Right ventricle myocardium superior (tissue), 1 donor: ENCODE results near the gene NAA10. TPM values are rescaled to one million over a fixed set of nuclear protein-coding genes. Genes with fewer than 3 reads are reported as not detected.

Experiments
- ATAC-seq: fragments of 200-7000 bp; cut with Tn5 transposase; one replicate; pipeline ENCODE4 v1.9.1; 2020; ENCODE audit warnings: mild to moderate bottlenecking; ENCODE audit not compliant: poor library complexity
- DNase-seq: peaks from one replicate; pipeline ENCODE4 v3.0.0-alpha.2; 2020
- intact Hi-C: fragments of 100-400 bp; cut with DNase I; formaldehyde crosslinking; loops from one replicate; pipeline ENCODE4 v1.11.2; 2022
- total RNA-seq: library from RNA; stranded (reverse); fragmentation: NEBNext Ultra II Directional; extraction: Animal tissue kit (Norgen Biotek cat#: 25700); gene quantifications from one replicate; pipeline ENCODE4 v1.2.1, GENCODE V29; 2021
- donor health status: DM: no; HTN: yes; CAD: no; lungs with severe emphysema.

NAA10 gene
- total RNA-seq, 1 donor from 2014 or later: 70.4 TPM

DNA sequence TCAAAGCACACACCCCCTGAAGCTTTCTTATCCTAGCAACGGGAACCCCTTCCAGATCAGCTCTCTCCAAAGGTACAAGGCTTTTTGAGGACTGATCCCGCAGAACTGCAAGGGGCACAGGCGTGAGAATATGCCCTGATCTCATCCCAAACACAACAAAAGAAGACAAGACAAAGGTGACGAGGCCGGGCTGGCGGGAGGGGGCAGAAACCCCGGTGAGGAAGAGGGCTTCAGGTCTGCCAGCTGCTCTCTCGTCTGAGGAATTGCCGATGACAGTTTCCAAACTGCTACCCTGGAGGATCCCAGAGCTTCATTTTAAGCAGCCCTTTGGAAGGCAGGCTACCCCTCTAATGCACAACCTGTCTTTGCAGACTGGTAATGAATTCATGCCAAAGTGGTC, 33.4 kb upstream of the NAA10 start:
- no peak for DNase-seq
- no peak for ATAC-seq

DNA sequence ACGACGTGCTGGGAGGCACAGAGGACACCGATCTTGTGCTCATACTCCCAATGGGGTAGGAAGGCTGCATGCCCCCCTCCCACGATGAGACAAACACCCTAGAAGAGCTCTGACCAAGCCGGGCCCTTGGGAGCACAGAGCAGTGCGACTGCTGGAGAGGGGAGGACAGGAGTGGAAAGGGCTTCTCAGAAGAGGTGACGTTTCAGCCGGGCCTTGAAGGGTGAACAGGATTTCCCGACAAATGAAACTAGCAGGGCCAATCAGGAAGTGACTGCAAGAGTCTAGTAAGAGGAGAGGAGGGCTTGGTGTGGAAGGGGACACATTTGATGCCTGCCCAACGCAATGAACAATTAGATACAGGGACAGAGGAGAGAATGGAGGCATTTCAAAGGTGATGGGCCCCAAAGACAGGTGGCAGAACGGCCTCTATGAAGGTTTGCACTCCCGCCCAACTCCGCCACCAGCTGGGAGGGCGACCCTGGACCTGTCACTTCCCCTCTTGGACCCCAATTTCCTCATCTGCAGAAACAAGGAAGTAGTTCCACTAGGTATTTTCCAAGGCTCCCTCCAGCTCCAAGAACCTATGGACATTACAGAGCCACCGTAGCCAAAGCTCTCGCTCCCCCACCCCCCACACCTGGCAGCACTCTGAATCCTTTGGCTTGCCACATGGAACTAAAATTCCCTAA, 32.8 kb upstream of the NAA10 start:
- no peak for DNase-seq
- intact Hi-C loops: no loop called here
- no peak for ATAC-seq

More for the DNA sequence above, 33.4 kb upstream of the NAA10 start:
- intact Hi-C loops: no loop called here

DNA sequence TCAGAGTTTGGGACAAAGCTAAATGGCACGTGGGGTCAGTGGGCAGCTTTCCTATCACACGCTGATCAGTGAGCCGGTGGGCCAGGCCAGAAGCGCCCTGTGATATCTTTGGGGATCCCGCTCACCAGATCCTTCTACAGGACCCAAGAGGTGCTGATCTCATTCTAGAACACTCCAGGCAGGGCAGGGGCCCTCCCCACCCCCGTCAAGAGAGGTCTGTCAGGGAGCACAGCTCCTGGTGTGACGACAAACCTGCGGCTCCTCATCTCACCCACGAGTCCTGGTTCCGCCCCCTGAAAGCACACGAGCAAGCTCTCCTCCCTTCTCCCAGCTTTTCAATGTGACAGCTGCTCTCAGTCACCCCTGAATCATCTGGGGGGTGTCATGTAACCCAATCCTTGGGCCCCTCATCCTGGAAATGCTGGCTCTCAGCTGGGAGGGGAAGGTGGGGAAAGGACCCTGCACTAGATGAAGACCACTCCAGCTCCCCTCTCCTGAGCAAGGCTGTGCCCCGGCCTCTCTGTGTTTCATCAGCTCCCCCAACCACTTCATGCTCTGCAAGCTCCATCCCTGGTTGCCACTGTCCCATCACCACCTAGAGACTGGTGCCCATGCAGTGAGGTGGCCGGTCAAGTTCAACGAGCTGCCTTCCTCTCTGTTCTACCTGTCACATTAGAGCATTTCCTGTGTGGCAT, 32.2 kb upstream of the NAA10 start:
- intact Hi-C loops: no loop called here
- no peak for DNase-seq
- ATAC-seq: no peak

DNA sequence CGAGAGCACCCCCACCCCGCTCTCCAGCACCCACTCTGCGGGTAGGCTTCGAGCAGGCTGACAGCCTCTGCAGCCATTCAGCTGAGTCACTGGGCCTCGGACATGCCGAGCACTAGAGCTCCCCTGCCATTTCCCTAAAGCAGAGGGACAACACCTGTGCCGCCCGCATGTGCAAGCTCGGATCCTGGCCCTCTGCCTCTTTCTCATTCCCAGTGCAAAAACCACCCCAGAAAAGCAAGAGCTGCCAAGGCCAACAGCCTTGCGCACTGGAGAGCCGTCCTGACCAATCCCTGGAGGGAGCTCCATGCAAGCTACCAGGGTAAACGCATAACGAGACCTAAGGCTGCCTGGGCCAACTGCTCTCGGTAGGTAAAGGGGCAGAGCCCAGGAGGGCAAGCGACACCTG, 31.4 kb upstream of the NAA10 start:
- intact Hi-C loops: no loop called here
- ATAC-seq (peak; percentile 9), DNase-seq (peak; percentile 51)

DNA sequence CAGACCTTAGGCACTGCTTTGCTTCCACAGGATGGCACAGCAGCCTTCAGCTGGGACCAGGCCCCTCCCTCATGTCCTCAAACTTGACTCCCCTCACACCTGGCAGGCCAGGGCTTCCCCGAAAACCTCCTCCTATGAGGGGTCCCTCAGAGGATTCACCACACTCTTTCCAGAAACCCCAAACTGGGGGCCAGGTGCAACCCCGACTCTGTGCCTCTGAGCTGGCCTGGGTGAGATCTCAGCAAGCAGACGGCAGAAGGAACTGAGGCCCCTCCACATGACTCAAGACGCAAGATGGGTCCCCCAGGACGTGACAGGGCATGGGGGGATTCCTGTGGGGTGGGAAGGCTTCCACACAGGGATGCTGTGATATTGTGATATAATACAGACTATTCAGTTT, 30.6 kb upstream of the NAA10 start:
- ATAC-seq (no peak), DNase-seq (no peak)
- intact Hi-C loops: no loop called here

DNA sequence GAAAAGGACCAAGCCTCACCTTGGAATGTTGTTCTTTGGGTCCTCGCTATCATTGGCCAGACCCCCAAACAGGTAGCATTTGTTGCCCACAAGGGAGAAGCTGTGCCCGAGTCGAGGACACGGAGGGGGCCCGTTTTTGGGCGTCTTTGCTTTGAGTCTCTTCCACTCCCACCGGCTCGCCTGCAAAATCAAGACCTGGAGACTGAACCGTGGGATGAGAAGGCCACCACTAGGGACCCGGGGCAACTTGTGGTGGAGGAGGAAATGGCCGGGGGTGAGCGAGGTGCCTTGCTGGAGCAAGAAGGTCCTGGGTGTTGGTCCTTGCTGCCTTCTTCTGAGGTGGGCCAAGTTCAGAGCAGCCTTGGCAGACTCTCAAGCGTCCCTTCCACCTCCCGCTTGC, 29.3 kb upstream of the NAA10 start:
- no peak for ATAC-seq
- DNase-seq: no peak
- intact Hi-C loops: no loop called here

DNA sequence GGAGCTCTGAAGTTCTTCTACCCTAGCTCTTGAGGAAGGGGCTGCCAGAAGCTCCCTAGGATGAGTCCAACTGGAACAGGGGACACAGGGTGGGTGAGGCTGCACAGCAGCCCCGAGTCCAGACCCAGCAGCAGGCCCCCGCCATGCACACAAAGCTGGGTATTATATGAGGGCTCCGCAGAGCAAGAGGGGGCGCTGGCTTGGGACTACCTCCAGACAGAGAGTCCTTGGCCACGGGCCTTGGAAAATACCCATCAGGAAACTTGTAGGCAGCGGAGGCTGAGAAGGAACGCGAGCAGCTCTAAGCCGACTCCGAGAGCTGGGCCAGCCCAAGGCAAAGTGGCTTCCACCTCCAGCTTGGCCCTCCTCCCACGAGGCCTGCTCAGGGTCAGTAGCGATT, 28.7 kb upstream of the NAA10 start:
- DNase-seq: no peak
- intact Hi-C loops: no loop called here
- ATAC-seq: no peak

DNA sequence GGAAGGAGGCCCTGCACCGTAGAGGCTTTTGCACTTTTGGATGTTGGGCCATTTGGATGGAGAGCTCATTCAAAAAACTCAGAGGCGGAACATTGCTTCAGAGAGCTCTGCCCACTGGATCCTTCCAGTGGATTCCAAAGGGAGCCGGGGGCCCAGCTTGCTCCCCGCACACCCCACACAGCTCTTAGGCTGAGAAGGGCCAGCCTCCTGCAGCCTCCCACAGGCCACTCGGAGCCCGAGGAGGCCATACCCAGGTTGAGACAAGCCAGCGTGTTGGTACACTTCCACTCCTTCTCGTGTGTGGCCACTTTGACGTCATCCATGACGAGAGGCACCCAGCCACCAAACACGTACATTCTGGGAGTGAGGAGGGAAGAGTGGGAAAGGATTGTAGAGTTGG, 26.5 kb upstream of the NAA10 start:
- ATAC-seq (no peak), DNase-seq (no peak)
- intact Hi-C loops: no loop called here

DNA sequence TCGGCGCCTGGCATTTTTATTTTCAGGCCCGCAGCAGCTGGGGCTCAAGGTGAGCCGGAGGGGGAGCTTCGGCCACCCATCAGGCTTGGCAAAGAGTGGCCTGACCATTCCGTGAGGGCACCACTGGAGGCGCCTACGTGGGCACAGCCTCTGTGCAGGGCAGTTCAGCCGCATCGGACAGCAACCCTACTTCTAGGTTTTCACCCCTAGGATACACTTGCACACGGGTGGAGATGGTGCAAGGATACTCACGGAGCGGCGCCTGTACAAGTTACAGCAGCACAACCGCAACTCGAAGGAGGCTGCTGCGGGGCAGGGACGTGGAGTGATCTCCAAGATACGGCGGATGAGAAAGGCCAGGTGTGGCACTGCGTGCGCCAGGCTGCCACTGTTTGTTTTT, 25.9 kb upstream of the NAA10 start:
- DNase-seq (no peak), ATAC-seq (no peak)
- intact Hi-C loops: no loop called here

DNA sequence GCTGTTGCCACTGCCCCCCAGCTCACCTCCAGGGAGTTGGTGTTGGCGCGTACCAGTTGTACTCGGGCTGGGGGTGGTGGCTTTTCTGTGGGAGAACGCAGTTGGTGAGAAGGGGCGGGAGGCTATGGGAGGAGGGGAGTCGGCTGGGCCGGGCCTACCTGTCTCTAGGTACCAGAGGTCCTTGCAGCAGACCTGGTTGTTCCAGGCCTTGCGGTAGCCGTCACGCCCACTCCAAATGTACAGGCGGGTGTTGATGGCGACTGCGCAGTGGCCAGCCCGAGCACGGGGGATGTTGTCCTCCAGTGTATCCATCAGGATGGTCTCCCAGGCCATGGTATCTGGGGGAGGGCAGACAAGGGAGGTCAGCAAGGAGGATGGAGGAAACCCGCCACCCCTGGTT, 25.2 kb upstream of the NAA10 start:
- no peak for DNase-seq
- intact Hi-C loops: no loop called here
- no peak for ATAC-seq

DNA sequence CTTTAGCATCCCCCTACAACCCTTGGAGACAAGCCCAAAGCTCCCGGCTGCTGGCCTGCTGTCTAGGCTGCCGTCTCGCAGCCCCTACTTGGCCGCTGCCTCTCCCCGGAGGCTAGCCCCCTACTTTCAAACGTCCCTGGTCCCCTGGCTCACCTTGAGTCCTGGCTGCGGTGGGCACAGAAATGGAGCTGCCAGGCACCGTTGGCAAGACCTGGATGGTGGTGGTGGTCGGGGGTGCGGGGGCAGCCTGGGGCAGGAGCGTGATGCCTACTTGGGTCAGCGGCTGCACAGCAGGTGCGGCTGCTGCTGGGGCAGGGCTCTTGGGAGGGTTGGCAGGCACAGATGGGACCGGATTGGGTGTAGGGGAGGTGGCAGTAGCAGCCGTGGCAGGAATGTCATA, 24.8 kb upstream of the NAA10 start:
- intact Hi-C loops: no loop called here

DNA sequence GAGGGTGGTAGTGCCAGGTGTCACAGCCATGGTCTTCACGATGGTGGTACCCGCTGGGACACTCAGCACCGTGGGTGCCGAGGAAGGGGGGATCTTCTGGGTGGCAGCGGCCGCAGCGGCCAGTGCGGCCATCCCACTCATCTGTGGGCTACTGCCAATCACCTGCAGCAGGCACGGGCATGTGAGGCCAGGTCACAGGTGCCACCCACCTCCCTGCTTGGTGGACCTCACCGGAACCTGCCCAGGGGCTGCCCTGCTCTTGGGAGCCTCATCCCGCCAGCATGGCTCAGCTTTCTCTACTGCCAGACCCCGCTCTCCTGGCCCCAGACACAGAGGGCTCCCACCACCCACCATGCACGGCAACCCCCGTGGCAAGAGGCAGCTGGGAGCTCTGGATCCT, 23.8 kb upstream of the NAA10 start:
- DNase-seq (no peak), ATAC-seq (no peak)
- intact Hi-C loops: no loop called here

More for the DNA sequence above, 24.8 kb upstream of the NAA10 start:
- ATAC-seq: no peak
- DNase-seq: no peak

DNA sequence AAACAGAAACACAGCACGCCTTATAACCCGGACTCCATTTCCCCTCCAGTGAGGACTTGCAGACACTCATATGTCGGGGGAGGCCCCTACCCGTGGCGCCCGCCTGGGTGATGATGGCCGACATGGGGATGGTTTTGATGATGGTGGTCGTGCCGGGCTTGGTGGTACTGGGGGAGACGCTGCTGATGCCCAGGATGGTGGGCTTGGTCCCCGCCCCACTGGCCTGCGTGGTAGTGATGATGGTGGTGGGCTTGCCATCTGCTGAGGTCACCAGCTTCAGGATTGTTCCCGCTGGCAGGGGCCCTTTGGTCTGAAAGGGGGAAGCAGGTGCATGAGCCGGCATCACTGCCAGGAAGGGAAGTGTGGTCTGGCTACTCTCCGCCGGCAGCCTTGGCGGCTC, 22.4 kb upstream of the NAA10 start:
- no peak for DNase-seq
- ATAC-seq: no peak
- intact Hi-C loops: no loop called here

DNA sequence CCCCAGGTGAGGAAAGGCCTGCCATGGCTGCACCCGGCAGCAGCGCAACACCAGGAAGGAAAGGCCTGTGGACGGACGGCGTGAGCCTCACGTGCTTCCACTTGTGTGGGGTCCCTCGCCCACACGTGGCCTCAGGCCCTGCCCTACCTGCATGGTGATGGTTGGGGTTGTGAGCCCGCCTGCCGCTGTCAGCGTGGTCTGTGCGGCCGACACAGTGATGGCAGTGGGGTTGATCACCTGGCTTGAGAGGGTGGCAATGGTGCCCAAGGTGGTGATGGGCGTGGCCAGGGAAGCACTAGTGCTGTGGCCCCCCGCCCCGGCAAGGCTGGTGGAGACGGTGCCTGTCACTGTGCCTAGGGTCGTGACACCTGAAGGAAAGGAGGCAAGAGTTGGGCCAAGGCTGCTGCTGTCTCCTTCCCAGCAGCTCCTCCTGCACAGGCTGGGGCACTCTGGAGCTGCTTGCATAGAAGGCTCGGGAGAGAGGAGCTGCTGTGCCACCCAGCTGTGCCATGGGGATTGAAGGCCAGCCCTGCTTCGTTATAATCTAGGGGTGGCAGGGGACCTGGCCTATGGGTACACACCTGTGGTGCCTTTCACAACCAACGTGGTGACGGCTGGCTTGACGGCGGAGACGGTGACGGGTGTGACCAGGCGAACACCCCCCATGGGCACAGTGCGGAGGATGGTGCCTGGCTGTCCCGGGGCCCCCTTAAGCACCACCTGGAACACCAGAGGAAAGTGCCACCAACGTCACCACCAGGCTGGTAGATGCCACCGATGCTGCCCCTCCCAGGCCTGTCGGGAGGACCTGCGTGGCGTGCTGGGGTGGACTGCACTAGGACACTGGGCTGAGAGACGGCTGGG, 21.4 kb upstream of the NAA10 start:
- no peak for DNase-seq
- intact Hi-C loops: no loop called here
- no peak for ATAC-seq

DNA sequence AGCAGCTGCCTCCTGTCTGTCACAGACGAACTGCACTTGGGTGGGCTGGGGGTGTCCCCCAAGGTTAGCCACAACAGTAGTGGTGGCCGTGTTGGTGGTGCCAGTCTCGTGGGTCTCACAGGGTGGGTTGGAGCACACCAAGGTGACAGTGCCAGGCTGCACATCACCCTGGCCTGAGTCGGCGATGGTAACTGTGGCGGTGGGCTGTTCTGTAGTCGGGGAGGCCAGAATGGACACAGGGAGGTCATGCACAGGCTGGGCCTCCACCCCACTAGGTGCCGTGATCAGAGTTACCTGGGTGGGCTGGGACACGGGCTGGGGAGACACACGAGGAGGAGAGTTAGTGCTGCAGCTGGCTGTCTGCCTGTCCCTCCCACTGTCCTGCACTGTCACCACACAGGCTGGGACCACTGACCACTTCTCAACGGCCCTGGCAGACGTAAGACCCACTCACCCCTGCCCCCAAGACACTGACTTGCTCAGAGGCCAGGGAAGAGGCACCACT, 20.4 kb upstream of the NAA10 start:
- DNase-seq: no peak
- ATAC-seq: no peak
- intact Hi-C loops: no loop called here

DNA sequence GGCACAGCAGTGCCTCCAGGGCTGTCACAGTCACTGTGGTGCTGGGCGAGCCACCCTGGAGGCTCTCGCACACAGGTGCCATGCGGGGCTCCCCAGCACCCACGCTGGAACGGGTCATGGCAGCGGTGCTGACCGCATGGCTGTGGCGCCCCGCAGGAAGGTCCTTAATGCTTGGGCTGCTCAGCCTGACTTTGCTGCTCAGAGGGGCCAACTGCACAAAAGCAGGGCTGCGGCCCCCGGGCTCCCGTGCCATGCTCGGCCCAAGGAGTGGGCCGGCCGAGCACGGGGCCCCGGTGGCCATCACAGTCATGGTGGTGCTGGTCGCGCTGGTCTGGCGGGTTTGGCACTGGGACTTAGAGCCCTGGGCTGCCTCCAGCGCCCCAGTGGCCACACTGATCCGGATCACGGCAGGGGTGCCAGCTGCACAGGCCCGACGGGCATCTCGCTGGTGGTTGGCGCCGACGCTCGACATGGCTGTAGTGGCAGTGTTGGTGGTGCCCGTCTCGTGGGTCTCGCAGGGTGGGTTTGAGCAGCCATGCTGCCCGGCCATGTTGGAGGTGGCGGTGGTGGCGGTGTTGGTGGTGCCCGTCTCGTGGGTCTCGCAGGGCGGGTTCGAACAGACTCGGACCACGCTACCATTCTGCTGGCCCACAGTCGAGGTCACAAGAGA, 19.9 kb upstream of the NAA10 start:
- DNase-seq: no peak
- intact Hi-C loops: loop anchor here (5.0 kb wide), 1 partner anchor 192 kb away; the partner anchor contains the start of gene PLXNB3
- ATAC-seq: no peak

DNA sequence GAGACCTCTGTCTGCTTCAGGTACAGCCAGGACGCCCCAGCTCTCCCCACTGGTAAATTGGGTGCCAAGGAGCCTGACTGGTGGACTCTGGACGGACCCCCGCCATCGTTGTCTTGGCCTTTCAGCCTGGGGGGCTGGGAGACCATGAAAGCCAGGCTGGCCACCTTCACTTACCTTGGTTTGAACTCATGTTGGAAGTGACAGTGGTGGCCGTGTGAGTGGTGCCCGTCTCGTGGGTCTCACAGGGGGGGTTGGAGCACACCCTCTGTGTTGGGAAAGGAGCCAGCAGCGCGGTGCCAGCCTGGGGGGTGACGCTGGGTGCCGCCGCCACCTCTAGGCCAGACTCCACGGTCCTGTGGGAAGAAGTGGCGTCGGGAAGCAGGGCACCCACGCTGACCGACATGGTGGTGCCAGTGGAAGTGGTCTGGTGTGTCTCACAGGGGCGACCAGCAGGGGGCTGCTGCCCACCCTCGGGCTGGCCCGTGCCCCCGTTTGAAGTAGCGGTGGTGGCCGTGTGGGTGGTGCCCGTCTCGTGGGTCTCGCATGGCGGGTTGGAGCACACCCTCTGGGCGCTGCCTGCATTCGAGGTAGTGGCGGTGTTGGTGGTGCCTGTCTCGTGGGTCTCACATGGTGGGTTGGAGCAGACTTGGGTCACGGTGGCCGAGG, 19.2 kb upstream of the NAA10 start:
- DNase-seq (no peak), ATAC-seq (peak; percentile 7)
- intact Hi-C loops: loop anchor here (5.0 kb wide), 1 partner anchor 192 kb away; the partner anchor contains the start of gene PLXNB3

DNA sequence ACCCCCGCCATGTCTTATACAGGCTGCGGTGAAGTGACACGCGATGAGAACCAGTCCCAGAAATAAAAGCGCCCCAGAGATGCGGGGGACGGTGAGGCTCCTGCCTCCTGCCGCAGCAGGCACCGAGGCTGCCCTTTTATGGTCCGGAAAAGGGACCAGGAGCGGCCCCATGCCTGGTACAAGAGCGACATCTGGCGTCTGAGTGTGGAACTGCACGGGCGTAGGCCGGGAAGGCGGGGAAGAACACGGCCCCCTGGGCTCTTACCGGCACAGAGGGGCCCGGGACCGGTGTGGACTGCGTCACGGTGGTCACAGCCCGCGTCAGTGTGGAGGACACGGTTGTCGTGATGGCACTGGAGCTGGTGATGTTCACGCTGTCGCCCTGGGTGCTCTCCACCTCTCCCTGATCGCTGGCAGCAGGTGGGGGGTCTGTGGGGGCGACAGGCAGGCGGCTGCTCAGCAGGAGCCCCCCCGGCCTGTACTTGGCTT, 18.5 kb upstream of the NAA10 start:
- intact Hi-C loops: loop anchor here (5.0 kb wide), 1 partner anchor 191 kb away; the partner anchor contains the start of gene PLXNB3
- peak; percentile 83 for ATAC-seq
- DNase-seq: peak; percentile 78
